ENCODE data around the gene ALDH3A2. TPM values are rescaled to one million over a fixed set of nuclear protein-coding genes. Genes with fewer than 3 reads are reported as not detected.

Gene ALDH3A2
- total and polyA plus RNA-seq, 2 of the 8 experiments (the other 6 are each of a cell fraction or from before 2014, with no cell fraction given), result 20.6 to 72.9 TPM

GRCh38 chr17:19720210-19720475, 71.6 kb downstream of the ALDH3A2 start:
- Histone ChIP-seq H2AK5ac (ENCODE audit: low read depth, low read length) (no peak overlapping the region), H2BK20ac (ENCODE audit: low read length) (no peak overlapping the region), H3K79me1 (ENCODE audit: low read depth, low read length) (no peaks in the 10 kb centered on the region), H2BK5ac (ENCODE audit: low read depth, low read length) (no peak overlapping the region), H2AFZ (ENCODE audit: low read length) (no peak overlapping the region), H3K9ac (replicated peaks in 1 of 4; ENCODE audit: extremely low read depth in 1 of 4, low read depth in 3 of 4, low read length in 3 of 4) (no peak overlapping the region), H3K23me2 (ENCODE audit: low read depth, low read length) (no peaks in the 10 kb centered on the region), H3K4me2 (ENCODE audit: insufficient read depth in 1 of 2, low read depth in 2 of 2, low read length in 2 of 2) (no peak overlapping the region), H3K14ac (ENCODE audit: insufficient read length) (no peak overlapping the region), H3K4ac (replicated peaks; ENCODE audit: insufficient read length, low read depth, low read length) (no peak overlapping the region), H3K9me3 (ENCODE audit: insufficient read depth in 2 of 2, low read depth in 1 of 2, low read length in 1 of 2) (no peaks in the 10 kb centered on the region), H3K56ac (replicated peaks; ENCODE audit: insufficient read length, low read depth, low read length) (no peak overlapping the region), H3K4me1 (replicated peaks in 1 of 4; ENCODE audit: control insufficient read depth in 3 of 4, insufficient read depth in 4 of 4, low read length in 3 of 4) (no peaks in the 10 kb centered on the region; a peak in 1 of 7 replicates), H4K91ac (replicated peaks; ENCODE audit: insufficient read length, low read length) (no peak overlapping the region), H3K23ac (ENCODE audit: insufficient read length) (no peak overlapping the region), H3K27me3 (replicated peaks in 1 of 4; ENCODE audit: control insufficient read depth in 3 of 4, extremely low read depth in 1 of 4, insufficient read depth in 3 of 4, low read length in 3 of 4) (no peaks in the 10 kb centered on the region), H3K27ac (ENCODE audit: low read depth, low read length) (no peak overlapping the region), H3K36me3 (ENCODE audit: control insufficient read depth in 2 of 4, insufficient read depth in 4 of 4, low read length in 3 of 4) (no peaks in the 10 kb centered on the region), H4K8ac (ENCODE audit: extremely low read depth, insufficient read depth, low read length) (no peak overlapping the region), H3K4me3 (ENCODE audit: extremely low read depth in 1 of 4, insufficient read depth in 2 of 4, low read depth in 3 of 4, low read length in 4 of 4) (no peak overlapping the region), H3K79me2 (ENCODE audit: control insufficient read depth in 1 of 2, insufficient read depth in 2 of 2, low read length in 2 of 2) (no peaks in the 10 kb centered on the region), H2BK15ac (ENCODE audit: low read length) (no peak overlapping the region), H2BK12ac (ENCODE audit: low read depth, low read length) (peak overlapping the region; percentile 39; the same call in 1 of the 2 replicates), H2BK120ac (replicated peaks; ENCODE audit: low read depth, low read length) (no peak overlapping the region), H4K20me1 (replicated peaks in 1 of 2; ENCODE audit: control insufficient read depth in 1 of 2, insufficient read depth in 2 of 2, low read length in 2 of 2) (no peaks in the 10 kb centered on the region), H3K18ac (ENCODE audit: extremely low read depth, low read length) (no peak overlapping the region), H4K5ac (ENCODE audit: insufficient read length, low read depth, low read length) (no peak overlapping the region)
- DNase-seq (ENCODE audit: low read depth in 1 of 2, low spot score in 2 of 2), result no peak
- WGBS, 2 experiments (ENCODE audit: extremely low coverage in 1 of 2, insufficient coverage in 1 of 2, insufficient read length in 1 of 2, insufficient replicate concordance in 2 of 2, low coverage in 1 of 2, low lambda C conversion rate in 2 of 2, missing lambda C conversion rate in 1 of 2), result 92% methylated on average over 5 of the region's 5 CpGs; no CpG with 5 or more reads in 1 of the 2 experiments
- POLR2A ChIA-PET (ENCODE audit: partially characterized antibody), result interaction anchor here (3.9 kb wide), 1 partner anchor 71 kb away, joined by 16 read pairs; the partner anchor contains the start of gene ALDH3A2
- CTCF ChIA-PET (ENCODE audit: partially characterized antibody), result interaction anchor here (0.7 to 8.7 kb wide), 9 partner anchors 10 to 74 kb away, joined by 3 to 56 read pairs (median 5); partner anchors contain the start of gene ALDH3A2
- TF ChIP-seq SRF (IDR thresholded peaks at IDR 0.05; ENCODE audit: low read depth, low read length) (no peak), SP4 (IDR thresholded peaks at IDR 0.05; ENCODE audit: low read length) (no peak), RFX5 (IDR thresholded peaks at IDR 0.05; ENCODE audit: borderline replicate concordance, low read depth, low read length) (no peak), SUZ12 (IDR thresholded peaks at IDR 0.05; ENCODE audit: low read length) (no peak), KDM4A (IDR thresholded peaks at IDR 0.05; ENCODE audit: low read depth, low read length, severe bottlenecking) (no peak), USF2 (IDR thresholded peaks at IDR 0.05; ENCODE audit: low read length) (no peak), MAFK (IDR thresholded peaks at IDR 0.05; ENCODE audit: low read depth, low read length) (no peak), CHD1 (IDR thresholded peaks at IDR 0.05; ENCODE audit: low read depth, low read length) (no peak), NRF1 (IDR thresholded peaks at IDR 0.05; ENCODE audit: low read depth, low read length) (no peak), E2F6 (IDR thresholded peaks at IDR 0.05) (no peak), TAF7 (optimal IDR thresholded peaks at IDR 0.05; ENCODE audit: borderline replicate concordance, low read depth, low read length) (no peak)
- no peak for FAIRE-seq

Data from H1 (cell line).